ENCODE results near the gene FLT4.

FLT4 gene

DNA sequence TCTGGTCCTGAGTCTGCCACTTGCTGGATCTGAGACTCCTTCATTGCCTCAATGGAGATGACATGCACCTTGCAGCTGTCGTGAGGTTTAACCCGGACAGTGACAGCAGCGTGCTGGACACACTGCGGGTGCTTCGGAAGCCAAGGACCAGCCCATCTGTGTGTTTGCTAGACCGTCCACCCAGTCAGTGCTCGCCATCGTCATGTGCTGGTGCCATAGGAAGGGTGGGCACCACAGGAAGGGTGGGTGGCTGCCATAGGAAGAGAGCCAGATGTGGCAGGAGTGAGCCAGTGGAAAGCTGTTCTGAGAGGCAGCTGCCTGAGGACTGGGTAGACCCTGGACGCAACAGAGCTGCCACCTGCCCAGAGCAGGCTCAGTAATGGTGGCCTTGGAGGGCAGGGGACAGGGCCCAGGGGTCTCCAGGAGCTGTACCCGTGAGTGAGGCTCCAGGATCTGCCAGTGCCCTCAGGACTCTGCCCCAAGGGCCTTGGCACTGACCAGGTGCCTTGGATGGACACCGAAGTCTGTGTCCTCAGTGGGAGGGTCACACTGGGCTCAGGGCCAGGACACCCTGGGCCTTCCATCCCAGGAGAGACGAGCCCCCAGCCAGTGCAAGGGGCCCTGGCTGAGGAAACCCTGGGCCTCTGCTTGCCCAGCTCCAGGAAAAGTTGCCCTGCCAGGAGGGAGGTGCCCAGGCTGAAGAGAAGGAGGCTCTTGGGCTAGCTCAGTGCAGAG, 21.8 kb downstream of the FLT4 start:
- DNase-seq (ENCODE audit: low read depth, low spot score), result no peak

DNA sequence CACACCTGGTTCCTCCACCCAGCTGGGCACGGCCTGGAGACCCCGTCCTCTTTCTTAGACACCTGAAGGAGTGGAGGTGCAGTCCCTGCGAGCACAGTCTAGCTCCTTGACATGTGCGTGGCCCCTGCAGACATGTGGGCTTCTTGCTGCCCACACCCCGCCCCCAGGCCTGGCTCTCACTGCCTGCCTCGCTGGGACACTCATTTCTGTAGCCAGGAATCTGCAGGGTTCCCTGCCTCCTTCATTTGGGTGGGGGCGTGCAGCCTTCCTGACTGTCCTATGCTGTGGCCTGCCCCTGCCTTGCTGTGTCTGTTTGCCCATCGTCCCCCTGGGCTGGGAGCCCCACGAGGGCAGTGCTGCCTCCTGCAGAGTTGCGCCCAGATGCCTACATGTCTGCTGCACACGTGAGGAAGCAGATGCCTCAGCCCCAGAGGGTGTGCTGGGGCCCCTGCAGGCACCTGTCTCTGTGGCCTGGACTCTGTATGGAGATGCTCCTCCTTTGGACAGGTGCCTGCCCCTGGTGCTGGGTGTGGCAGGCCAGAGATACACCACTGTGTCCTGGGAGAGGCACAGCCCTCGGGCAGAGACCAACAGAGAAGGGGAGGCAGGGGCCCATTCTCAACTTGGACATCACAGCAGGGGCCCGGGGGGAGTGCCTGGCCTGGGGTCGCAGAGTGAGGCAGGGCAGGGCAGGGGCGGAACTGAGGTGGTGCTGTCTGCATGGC, 22.6 kb downstream of the FLT4 start:
- DNase-seq (ENCODE audit: low read depth, low spot score), result no peak

DNA sequence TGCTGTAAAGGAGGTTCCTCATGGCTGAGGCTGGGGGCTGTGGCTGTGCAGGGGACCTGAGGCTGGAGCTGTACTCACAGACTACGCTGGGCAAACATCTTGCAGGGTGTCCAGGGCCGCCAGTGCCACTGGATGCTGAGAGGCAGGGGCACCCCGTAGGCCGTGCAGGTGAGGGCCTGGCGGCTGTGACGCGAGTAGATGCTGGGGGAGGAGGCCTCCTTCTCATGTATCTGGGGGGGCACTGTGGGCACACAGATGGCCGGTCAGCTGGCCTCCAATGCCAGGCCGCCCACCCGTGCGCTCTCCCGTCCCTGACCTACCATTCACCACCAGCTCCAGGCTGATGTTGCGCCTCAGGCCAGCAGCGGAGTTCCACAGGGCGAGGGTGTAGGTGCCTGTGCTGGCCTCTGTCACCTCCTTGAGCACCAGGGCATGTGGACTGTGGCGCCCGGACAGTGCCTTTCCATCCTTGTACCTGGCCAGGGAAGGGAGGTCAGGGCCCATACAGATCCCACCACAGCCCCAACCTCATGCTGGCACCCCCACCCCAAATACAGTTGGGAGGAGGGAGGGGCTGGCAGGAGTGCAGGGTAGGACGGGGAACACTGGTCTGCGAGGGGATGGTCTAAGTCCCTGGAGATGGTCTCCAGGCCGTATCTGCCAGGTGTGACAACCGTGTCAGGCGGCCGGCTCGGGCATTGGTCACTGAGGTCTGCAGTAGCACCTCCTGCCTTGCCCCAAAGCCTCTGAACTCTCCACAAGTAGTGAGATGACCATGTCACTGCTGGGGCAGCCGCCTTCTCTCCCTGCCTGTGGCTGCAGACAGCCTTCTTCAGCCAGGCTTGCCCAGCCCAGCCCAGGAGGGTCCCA, 23.4 kb downstream of the FLT4 start:
- DNase-seq (ENCODE audit: low read depth, low spot score), result no peak

DNA sequence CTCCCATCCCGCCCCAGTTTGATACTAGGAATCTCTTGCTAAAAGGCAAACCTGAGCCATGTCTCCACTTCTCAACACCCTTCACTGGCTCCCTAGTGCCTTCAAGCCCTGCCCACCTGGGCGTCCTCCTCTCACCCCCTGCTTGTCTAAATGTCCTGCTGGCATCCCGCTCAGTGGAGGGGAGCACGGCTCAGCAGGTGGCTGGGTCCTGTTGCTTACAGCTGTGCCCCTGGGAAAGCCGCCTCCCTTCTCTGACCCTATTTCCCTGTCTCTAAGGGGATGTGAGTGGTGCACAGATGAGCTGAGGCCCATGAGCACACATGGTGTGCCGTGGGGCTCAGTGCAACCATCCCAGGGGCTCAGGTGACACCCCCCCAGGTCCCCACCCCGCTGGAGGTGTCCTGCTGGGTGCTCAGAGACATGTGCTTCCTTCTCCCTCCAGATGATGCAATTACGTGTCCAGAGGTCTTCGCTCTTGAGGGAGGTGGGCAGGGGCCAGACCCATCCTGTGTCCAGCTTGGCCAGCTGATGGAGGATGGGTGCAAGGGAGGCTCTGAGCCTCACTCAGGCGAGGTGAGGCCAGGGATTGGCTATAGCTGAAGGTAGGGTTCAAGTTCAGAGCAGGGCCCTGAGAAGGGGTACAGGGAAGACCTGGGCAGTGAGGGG, 24.1 kb downstream of the FLT4 start:
- no peak for DNase-seq (ENCODE audit: low read depth, low spot score)

DNA sequence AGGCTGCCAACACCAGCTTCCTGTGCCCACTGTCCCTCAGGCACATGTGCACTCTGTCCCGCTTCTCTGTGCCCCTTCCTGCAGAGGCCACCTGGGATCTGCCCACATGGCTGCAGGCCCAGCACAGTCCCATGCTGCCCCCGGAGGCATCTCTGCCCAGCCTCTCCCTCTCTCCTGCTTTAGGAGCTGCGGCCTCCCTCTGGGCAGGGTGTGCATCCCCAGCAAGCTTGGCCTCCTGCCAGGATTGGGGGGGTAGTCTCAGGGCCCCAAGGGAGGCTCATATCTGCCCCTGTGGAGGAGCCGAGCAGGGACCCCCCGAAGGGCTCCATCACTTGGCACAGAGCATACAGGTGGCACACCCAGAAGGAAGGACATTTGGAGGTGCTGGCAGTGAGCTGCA, 24.8 kb downstream of the FLT4 start:
- no peak for DNase-seq (ENCODE audit: low read depth, low spot score)

DNA sequence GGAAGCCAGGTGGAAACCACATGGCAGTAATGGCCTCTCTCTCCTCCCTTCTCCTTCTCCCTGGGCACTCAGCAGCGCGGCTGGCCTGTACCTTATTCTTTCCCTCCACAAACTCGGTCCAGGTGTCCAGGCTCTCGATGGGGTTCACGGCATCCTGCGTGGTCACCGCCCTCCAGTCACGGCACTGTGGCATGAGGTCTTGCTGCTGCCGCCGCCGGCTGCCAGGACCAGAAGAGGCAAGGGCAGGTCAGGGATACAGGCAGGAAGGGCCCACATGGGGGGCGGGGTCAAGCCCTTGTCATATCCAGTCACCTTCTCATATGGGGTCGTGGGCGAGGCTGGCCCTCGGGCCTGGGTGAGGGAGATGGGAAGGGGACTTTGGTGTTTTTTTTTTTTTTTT, 25.6 kb downstream of the FLT4 start:
- DNase-seq (ENCODE audit: low read depth, low spot score), result no peak

DNA sequence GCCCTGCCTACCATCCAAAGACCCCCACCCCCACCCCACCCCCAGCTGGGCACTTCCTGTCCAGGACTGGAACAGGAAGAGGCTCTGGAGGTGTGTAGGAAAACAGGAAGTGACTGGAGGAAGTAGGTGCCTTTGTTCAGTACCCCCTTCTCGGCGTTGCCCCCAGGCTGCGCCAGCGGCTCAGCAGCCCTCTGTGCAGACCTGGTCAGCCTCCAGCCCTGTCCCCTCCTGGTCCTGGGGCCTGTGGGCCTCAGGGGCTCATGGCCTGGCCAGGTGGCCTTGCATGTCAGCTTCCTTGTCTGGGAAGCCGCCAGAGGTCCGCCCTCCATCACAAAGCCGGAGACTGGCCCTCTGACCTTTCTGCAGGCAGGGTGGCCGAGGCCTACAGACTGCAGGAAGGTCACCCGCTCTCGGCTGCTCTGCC, 26.0 kb downstream of the FLT4 start:
- no peak for DNase-seq (ENCODE audit: low read depth, low spot score)

DNA sequence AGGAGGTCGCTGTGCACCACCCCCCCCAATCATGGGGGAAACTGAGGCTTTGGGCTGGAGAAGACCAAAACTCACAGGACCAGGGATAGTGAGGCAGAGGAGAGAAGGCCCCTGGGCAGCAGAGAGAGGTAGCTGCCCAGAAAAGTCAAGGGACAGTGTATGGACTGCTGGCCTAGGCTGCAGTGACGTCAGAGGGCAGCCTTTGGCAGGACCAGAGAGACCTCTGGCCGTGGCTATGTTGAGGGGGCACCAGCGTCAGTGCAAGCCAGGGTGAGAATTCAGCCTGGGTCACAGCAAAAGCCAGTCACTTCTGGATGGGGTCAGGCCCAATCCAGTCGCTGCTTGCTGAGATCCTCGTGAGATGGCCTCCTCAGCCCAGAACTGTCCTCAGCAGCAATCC, 26.5 kb downstream of the FLT4 start:
- DNase-seq (ENCODE audit: low read depth, low spot score), result no peak

DNA sequence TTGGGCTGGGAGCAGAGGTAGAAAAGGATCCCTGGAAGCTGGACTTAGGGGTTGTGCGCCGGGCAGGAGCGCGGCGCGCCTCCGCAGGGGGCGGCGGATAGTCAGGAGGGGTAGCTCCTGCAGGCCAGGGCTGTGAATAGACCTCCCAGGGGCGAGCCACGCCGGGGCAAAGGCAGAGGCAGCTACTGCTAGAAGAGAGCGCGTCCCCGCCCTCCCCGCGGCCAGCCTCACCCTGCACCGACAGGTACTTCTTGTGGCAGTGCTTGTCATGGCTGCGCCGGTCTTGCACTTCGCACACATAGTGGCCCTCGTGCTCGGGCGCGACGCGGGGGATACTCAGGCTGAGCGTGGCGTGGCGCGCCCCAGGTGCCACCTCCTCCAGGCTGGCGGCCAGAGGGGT, 28.1 kb downstream of the FLT4 start:
- DNase-seq (ENCODE audit: low read depth, low spot score), result no peak

DNA sequence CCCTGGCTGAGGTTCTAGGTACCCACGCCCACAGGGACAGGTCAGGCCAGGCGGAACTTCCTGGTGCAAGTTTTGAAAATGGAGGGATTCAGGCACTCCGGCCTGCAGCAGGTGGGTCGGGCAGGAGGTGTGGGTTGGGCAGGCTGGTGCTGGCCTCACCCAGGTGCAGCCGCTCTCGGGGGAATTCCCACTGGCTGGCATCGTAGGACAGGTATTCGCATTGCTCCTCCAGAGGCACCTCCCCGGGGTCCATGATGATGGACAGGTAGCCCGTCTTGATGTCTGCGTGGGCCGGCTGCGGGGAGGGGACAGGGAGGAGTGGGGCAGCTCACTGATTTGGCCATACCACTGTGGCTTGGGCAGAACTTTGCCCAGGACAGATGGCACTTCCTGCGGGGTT, 29.4 kb downstream of the FLT4 start:
- DNase-seq (ENCODE audit: low read depth, low spot score), result no peak

DNA sequence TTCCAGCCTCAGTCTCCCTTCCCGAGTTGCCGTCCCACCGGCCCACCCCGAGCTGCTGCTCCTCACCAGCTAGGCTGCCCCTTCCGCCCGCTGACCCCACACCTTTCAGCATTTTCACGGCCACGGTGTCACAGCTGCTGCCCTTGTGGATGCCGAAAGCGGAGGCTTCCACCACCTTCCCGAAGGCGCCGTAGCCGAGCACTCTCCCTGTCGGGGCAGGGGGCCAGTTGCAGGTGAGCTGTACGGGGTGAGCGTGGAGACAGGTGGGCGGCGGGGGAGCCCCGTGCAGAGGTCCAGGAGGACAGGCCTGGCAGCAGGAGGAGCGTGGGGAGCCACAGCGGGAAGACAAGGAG, 29.9 kb downstream of the FLT4 start:
- DNase-seq (ENCODE audit: low read depth, low spot score), result no peak

DNA sequence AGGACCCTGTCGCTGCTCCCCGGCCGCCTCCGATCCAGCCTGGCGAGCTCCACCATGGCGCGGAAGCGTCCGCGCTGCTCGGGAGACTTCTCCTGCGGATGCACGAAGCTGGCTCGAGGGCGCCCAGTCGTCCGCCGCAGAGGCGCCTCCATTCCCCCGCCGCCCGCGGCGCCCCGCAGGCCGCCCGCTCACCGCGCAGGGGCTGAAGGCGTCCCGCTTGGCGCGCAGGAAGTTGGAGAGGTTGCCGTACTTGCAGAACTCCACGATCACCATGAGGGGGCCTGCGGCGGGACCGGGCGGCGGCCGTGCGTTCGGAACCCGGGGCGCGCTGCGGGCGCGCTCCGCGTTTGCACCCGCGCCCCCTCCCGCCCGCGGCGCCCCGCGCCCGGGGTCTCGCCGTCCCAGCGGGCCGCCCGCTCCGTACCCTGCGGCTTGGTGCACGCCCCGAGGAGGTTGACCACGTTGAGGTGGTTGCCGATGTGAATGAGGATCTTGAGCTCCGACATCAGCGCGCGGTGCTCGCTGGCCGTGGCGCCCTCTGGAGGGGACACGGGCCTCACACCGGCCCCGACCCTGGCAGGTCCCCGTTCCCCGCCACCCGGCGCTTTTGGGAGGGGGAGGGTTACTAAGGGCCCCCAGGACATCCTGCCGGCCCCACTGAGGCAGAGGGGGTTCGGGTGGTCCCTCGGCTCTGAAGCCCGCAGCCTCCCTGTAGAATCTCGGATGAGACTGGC, 30.4 kb downstream of the FLT4 start:
- DNase-seq (ENCODE audit: low read depth, low spot score), result no peak

DNA sequence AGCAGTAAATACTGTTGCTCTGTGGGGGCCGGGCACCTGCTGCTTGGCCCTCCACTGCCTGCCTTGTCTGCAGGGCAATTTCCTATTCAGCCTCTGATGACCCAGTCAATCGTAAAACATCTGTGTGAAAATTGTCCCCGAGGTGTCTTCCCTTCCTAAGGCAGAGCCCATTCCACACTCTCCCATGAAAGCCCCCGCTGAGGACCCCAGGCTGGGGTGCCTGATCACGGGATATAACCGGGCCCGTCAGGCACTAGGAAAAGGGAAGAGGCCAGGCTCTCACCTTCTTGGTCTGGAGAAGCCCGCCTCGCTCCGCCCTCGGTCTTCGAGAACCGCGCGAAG, 30.9 kb downstream of the FLT4 start:
- DNase-seq (ENCODE audit: low read depth, low spot score), result no peak

DNA sequence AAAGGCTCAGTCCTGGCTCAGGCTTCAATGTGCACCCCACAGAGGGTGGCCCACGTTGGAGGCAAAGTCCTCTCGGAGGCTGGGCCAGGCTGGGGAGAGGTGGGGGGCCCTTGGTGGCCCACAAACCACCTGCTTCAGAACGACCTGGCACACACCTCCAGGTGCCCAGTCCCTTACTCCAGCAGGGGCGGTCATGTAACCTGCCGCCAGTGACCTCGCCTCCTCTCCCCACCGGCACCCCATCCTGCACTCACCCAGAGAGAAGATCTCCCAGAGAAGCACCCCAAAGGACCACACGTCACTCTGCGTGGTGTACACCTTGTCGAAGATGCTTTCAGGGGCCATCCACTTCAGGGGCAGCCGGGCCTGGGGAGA, 35.6 kb downstream of the FLT4 start:
- DNase-seq (ENCODE audit: low read depth, low spot score), result no peak

DNA sequence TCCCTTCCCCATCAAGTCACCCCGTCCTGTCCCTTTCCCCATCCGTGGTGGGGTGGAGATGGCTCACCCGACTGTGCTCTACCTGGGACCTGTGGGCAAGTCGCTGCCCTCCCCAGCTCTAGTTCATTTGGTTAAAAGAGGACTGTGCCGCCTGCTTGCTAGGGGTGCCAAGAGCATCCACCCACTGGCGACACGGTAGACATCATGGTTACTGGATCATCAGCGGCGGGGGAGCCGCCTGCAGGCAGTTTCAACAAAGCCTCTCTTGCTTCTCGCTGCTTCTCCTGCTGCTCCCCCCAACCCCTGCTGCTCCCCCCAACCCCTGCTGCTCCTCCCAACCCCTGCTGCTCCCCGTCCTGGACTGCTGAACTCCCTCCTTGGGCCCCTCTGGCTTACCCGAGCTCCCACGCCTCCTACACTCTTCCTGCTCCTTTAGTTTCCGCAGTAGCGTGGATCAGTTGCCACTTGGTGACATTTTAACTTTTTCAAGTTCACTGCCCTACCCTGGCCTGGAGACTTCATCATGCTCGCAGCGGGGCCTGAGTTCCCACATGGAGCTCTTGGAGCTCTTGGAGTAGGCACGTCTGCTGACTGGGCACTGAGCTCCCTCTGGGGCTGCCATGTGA, 36.1 kb downstream of the FLT4 start:
- no peak for DNase-seq (ENCODE audit: low read depth, low spot score)

DNA sequence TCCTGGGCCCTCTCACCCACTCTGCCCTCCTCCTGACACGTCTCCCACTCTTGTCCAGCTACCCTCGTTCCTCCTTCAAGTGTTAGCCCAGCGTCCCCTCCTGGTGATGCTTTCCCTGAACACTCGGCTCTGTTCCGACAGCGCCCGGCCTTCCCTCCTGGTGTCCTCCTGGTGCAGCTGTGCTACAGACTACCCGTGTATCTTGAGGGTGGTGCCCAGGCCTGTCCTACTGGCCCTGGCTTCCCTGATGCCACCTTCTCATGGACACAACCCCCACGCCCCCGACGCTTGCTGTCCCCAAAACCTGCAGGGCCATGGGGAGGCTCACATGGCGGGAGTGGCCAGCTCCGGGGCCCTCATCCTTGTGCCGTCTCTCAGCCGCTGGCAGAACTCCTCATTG, 36.7 kb downstream of the FLT4 start:
- no peak for DNase-seq (ENCODE audit: low read depth, low spot score)

DNA sequence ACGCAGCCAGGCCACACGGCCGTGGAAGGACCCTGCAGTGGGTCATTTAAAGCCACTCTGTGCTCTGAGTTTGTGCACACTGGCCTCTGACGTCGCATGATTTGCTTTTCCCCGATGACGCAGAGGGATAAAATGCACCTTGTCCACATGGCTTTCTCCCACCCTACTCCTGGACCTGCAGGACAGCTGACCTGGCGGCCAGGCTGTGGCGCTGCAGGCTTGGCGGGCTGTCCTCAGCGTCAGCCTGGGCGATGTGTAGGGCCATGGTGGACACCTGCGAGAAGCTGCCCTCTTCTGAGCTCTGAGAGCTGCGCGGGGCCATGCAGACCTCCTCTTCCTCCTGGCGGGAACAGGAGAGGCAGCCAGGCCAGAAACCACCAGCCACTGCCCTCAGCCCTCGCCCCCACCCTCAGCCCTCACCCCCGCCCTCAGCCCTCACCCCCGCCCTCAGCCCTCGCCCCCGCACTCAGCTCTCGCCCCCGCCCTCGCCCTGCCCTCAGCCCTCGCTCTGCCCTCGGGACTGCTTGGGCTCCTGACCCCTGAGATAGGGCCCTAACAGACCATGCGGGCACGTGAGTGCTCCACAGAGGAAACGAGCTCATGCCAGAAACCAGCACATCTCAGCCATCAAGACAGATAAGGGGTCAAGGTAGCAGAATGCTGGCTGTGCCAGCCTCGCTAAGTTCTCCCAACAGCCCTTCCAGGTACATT, 38.1 kb downstream of the FLT4 start:
- no peak for DNase-seq (ENCODE audit: low read depth, low spot score)

DNA sequence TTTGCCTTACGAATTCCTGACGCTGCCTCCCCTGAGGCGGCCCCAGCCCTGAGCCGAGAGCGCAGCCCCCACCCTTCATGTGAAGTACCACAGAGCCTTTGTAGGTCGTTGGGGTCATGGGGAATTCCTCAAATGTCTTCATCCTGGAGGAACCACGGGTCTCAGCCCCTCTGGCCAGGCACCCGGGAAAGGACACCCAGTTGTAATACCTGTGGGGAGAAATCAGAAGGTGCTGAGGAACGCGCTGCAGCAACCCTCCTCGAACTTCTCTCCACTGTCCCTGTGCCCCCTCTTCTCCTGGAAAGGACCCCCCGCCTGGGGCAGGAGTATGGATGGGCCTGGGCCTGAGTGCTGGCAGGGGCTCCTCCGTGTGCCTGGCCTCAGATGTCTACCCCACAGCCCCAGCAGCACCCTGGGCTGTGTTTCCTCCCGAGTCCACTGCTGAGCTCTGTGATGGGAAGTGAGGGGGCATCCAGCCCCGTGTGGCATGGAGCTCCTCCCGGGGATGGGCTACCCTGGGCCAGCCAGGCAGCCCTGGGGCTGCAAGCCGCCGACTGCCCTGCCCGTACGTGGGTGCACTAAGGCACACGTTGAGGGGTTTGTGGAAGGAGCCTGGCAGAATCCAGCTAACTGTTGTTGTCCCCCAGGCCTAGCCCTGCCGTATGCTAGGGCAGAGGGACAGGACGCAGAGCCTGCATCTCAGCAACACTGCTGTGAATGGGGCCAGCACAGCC, 39.4 kb downstream of the FLT4 start:
- no peak for DNase-seq (ENCODE audit: low read depth, low spot score)

DNA sequence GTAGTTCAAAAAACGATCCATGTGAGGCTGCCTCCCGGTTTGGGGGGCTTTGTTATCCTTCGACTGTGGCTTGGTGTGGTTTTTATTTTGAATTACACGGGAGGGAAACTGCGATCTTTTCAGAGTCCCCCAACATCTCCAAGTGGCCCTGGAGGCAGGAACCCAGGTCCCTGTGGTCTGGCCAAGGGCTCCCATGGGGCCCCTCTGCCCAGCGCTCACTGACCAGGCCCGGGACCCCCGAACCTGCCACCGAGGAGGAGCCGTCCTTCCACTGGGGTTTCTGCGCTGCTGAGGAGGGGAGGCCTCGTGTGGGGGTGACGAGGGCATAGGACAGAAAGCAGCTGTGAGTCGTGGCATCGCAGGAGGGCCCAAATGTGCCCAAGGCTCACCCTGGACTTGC, 40.0 kb downstream of the FLT4 start:
- DNase-seq (ENCODE audit: low read depth, low spot score), result no peak
